Gastrocnemius medialis (tissue), 4 donors: ENCODE measurements around the gene PARD3B. TPM values are rescaled to one million over a fixed set of nuclear protein-coding genes. Genes with fewer than 3 reads are reported as not detected.

Experiments used
- ATAC-seq, 2 donors: fragments of 150-250 bp; one replicate each; pipeline ENCODE4 v1.9.1; 2016
- DNase-seq, 2 donors: peaks; one replicate each; pipeline ENCODE4 v3.0.0-alpha.2; 2019
- H3K27ac ChIP-seq, 4 donors: fragments of 200-600 bp; sonication (generic); 1 replicate in 1 of 4; 2 replicates in 3 of 4; pipeline ENCODE4 v1.5.1; 2016 to 2018; ENCODE audit warnings: mild to moderate bottlenecking in 2 of 4, moderate library complexity in 1 of 4
- H3K27me3 ChIP-seq, 3 donors: fragments of 200-600 bp; sonication (generic) in 2 of 3; 1 replicate in 1 of 3; 2 replicates in 2 of 3; pipeline versions ENCODE4 v1.5.1 to v1.6.0; 2016 to 2019; ENCODE audit warnings: mild to moderate bottlenecking in 1 of 3, moderate library complexity in 1 of 3
- H3K36me3 ChIP-seq, 2 donors: fragments of 200-600 bp; sonication (generic) in 1 of 2; one replicate each; pipeline ENCODE4 v1.5.1; 2017 to 2018
- H3K4me1 ChIP-seq, 2 donors: fragments of 200-600 bp; sonication (generic) in 1 of 2; one replicate each; pipeline ENCODE4 v1.5.1; 2016 to 2017; ENCODE audit warnings: mild to moderate bottlenecking in 2 of 2
- H3K4me3 ChIP-seq, 4 donors: fragments of 200-600 bp; sonication (generic) in 3 of 4; 1 replicate in 1 of 4; 2 replicates in 3 of 4; pipeline ENCODE4 v1.5.1; 2016 to 2019; ENCODE audit warnings: mild to moderate bottlenecking in 2 of 4
- H3K9me3 ChIP-seq, 3 donors: fragments of 200-600 bp; sonication (generic) in 2 of 3; 1 replicate in 1 of 3; 2 replicates in 2 of 3; pipeline ENCODE4 v1.5.1; 2016 to 2019
- POLR2A ChIP-seq, 2 donors: fragments of 450-650 bp; IDR thresholded peaks; one replicate each; pipeline ENCODE4 v1.6.1; 2017; ENCODE audit warnings: antibody characterized with exemption in 2 of 2, mild to moderate bottlenecking in 2 of 2, moderate library complexity in 2 of 2
- in situ Hi-C, 4 donors: fragments of 200-750 bp; cut with MboI; loops; one replicate each; pipeline versions ENCODE4 v1.15.0 to v1.8.0; 2017; ENCODE audit warnings: low sequenced_read_pairs in 4 of 4
- intact Hi-C: fragments of 100-400 bp; cut with DNase I; formaldehyde crosslinking; loops from one replicate; pipeline ENCODE4 v1.15.1; 2023; ENCODE audit warnings: low total_unique reads
- total RNA-seq, 4 donors: library from RNA; depleted of rRNA; stranded (reverse); fragments of >200 nt; gene quantifications; one replicate each; pipeline versions ENCODE4 v1.1.0 to v1.2.3, GENCODE V29; 2016
- TF ChIP-seq, protein P1 (sequence below), 5 experiments: fragments of 450-650 bp in 3 of 5; fragments of 200-600 bp in 2 of 5; sonication (generic) in 2 of 5; IDR thresholded peaks in 4 of 5; conservative IDR thresholded peaks in 1 of 5; 1 replicate in 4 of 5; 2 replicates in 1 of 5; pipeline ENCODE4 v1.5.1; 2016 to 2019; ENCODE audit warnings: antibody characterized with exemption in 5 of 5, mild to moderate bottlenecking in 3 of 5, moderate library complexity in 3 of 5

PARD3B gene
- total RNA-seq, 4 donors from 2014 or later, result 2.2 to 15.5 (median 4.6) TPM

DNA sequence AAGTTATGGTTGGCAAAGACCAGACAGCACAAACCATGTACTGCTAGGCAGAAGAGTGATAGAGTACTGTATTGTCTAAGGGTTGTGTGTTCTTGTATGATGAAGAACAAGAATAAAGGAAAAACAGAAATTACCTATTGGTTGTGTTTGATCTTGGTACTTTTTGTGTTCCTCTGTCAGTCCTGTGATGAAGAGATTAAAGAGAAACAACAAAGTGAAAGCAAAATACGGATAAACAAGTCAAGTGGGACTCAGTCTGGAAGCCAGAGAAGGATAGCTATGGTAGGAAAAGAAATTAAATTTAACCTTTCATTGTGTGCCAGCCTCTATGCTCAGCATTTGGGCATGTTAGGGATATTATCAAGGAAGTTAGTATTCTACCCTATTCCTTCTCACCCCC, 413.1 kb downstream of the PARD3B start:
- DNase-seq, result no peak
- TF ChIP-seq, protein P1, sequence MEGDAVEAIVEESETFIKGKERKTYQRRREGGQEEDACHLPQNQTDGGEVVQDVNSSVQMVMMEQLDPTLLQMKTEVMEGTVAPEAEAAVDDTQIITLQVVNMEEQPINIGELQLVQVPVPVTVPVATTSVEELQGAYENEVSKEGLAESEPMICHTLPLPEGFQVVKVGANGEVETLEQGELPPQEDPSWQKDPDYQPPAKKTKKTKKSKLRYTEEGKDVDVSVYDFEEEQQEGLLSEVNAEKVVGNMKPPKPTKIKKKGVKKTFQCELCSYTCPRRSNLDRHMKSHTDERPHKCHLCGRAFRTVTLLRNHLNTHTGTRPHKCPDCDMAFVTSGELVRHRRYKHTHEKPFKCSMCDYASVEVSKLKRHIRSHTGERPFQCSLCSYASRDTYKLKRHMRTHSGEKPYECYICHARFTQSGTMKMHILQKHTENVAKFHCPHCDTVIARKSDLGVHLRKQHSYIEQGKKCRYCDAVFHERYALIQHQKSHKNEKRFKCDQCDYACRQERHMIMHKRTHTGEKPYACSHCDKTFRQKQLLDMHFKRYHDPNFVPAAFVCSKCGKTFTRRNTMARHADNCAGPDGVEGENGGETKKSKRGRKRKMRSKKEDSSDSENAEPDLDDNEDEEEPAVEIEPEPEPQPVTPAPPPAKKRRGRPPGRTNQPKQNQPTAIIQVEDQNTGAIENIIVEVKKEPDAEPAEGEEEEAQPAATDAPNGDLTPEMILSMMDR (IDR thresholded peaks at IDR 0.05 in 4 of 5, conservative IDR thresholded peaks at IDR 0.05 in 1 of 5), result no peak
- no peak for TF ChIP-seq POLR2A (IDR thresholded peaks at IDR 0.05)
- in situ Hi-C loops (no loop called here), intact Hi-C loops (no loop called here)
- no peaks in the 10 kb centered on the region for H3K4me1 ChIP-seq
- no peak overlapping the region for H3K27ac ChIP-seq
- ATAC-seq, result no peak
- H3K36me3 ChIP-seq, result no peaks in the 10 kb centered on the region
- no peaks in the 10 kb centered on the region for H3K27me3 ChIP-seq
- no peak overlapping the region for H3K4me3 ChIP-seq
- H3K9me3 ChIP-seq, result no peaks in the 10 kb centered on the region

DNA sequence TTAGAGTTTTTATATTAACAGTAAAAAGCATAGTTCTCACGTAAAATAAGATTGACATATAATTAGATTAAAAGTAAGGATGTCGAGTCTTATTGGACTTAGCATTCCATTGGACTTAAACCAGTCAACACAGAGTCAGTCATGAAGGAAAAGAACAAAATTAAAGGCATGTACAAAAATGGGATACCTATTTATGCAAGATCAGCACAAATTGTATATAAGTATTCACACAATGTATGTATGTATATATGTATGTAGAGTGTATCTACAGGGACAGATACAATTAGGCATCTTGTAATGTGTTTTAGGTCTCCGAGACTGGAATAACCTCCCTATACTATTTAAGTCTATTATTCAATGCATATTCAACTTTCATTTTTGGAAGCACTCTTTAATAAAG, 419.1 kb downstream of the PARD3B start:
- no peak for ATAC-seq
- intact Hi-C loops, result no loop called here
- no peak for TF ChIP-seq POLR2A (IDR thresholded peaks at IDR 0.05)
- TF ChIP-seq, protein P1 (IDR thresholded peaks at IDR 0.05 in 4 of 5, conservative IDR thresholded peaks at IDR 0.05 in 1 of 5), result no peak
- no peak for DNase-seq
- Histone ChIP-seq H3K27me3 (no peaks in the 10 kb centered on the region), H3K4me3 (no peak overlapping the region), H3K4me1 (peaks cover 0 to 7% of the 10 kb centered on the region in 2 donors), H3K27ac (no peak overlapping the region), H3K36me3 (no peaks in the 10 kb centered on the region), H3K9me3 (no peaks in the 10 kb centered on the region)
- in situ Hi-C loops, result no loop called here

DNA sequence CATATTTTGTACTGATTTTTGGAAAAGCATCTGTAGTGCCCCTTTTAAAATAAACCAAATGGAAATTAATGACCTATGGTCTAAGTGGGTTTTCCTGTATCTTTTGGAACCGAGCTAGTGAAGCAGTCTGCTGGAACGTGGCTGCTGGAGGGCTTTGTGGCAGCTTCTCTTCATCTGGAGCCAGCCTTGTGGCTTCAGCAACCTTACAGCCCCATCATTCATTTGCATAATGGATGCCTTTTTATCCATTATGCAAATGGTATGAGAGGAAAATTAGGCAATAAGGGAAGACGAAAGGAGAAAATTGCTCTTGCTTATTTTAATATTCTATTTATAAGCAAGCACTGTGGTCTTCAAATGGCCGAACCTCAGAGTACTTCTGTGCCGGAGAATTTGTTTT, 421.0 kb downstream of the PARD3B start:
- H3K9me3 ChIP-seq, result no peaks in the 10 kb centered on the region
- in situ Hi-C loops (no loop called here), intact Hi-C loops (no loop called here)
- no peak overlapping the region for H3K27ac ChIP-seq
- no peak for DNase-seq
- ATAC-seq, result no peak
- no peak overlapping the region for H3K4me3 ChIP-seq
- no peak for TF ChIP-seq POLR2A (IDR thresholded peaks at IDR 0.05)
- TF ChIP-seq, protein P1 (IDR thresholded peaks at IDR 0.05 in 4 of 5, conservative IDR thresholded peaks at IDR 0.05 in 1 of 5), result no peak
- no peaks in the 10 kb centered on the region for H3K36me3 ChIP-seq
- peaks cover 0 to 7% of the 10 kb centered on the region in 2 donors for H3K4me1 ChIP-seq
- no peaks in the 10 kb centered on the region for H3K27me3 ChIP-seq

DNA sequence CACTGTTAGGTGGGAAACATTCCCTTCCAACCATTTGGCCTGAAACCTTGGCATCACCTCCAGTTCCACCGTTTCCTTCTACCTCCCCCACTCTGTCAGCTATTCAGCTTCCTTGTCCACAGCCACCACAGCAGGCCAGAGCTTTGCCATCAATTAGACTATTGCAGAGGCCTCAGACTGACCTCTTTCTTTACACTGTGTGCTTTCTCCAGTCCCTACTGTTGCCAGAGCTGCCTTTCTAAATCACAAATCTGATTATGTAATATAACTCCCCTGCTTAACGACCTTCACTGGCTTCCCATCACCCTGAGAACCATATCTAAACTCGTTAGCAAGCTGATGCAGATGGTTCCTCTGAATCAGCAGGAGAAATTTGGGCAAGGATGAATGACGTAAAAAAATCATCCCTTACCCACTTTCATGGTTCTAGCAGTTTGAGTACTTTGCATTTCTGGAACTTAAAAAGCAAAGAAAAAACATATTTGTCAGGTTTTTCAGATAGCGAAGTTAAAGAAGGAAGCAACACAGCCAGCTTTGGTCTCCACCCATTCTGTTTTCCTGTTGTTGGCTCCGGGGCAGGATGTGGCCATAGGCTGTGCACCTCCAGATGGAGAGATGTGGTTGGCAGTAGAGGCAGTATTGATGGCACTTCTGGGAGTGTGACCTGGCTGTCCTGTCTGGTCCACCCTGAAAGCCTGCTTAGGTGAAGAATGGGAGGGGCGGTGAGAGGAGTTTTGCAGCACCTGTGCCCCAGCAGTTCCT, 422.1 kb downstream of the PARD3B start:
- Histone ChIP-seq H3K9me3 (no peaks in the 10 kb centered on the region), H3K36me3 (no peaks in the 10 kb centered on the region), H3K27me3 (no peaks in the 10 kb centered on the region), H3K4me3 (no peak overlapping the region), H3K27ac (no peak overlapping the region), H3K4me1 (peaks cover 0 to 8% of the 10 kb centered on the region in 2 donors)
- intact Hi-C loops, result no loop called here
- ATAC-seq, result no peak
- in situ Hi-C loops, result no loop called here
- TF ChIP-seq, protein P1 (IDR thresholded peaks at IDR 0.05 in 4 of 5, conservative IDR thresholded peaks at IDR 0.05 in 1 of 5), result no peak
- no peak for TF ChIP-seq POLR2A (IDR thresholded peaks at IDR 0.05)
- no peak for DNase-seq
